K562 (cell line): ENCODE data around the gene WDR90. TPM values are rescaled to one million over a fixed set of nuclear protein-coding genes. Genes with fewer than 3 reads are reported as not detected.

Source experiments
- CBFB ChIP-seq: sonication (generic); formaldehyde crosslinking; IDR thresholded peaks from 2 replicates; pipeline ENCODE4 v1.4.0; 2020; ENCODE audit warnings: mild to moderate bottlenecking, missing genetic modification reagents
- CBX5 ChIP-seq: IDR thresholded peaks from 2 replicates; pipeline ENCODE4 v1.6.1; 2014; ENCODE audit warnings: low read depth, borderline replicate concordance
- CUX1 ChIP-seq: fragments of 200-800 bp; sonication (Bioruptor generic); IDR thresholded peaks from 2 replicates; pipeline ENCODE4 v1.6.1; 2016; ENCODE audit warnings: missing genetic modification characterization, missing compliant biosample characterization
- DPF2 ChIP-seq: fragments of 450-650 bp; IDR thresholded peaks from 2 replicates; pipeline ENCODE4 v1.6.1; 2016
- ETS2 ChIP-seq: IDR thresholded peaks from 2 replicates; pipeline ENCODE4 v1.6.1; 2016; ENCODE audit warnings: borderline replicate concordance, missing genetic modification characterization, mild to moderate bottlenecking, moderate library complexity, missing compliant biosample characterization; ENCODE audit not compliant: poor library complexity, severe bottlenecking
- FOXP1 ChIP-seq: sonication (generic); formaldehyde crosslinking; IDR thresholded peaks from 2 replicates; pipeline ENCODE4 v1.8.0; 2022; ENCODE audit warnings: mild to moderate bottlenecking, missing genetic modification reagents
- L3MBTL2 ChIP-seq: fragments of 450-650 bp; IDR thresholded peaks from 2 replicates; pipeline ENCODE4 v1.6.1; 2016; ENCODE audit warnings: mild to moderate bottlenecking, moderate library complexity
- LCOR ChIP-seq: sonication (generic); formaldehyde crosslinking; IDR thresholded peaks from 2 replicates; pipeline ENCODE4 v1.8.0; 2022; ENCODE audit warnings: mild to moderate bottlenecking, missing genetic modification reagents
- MYNN ChIP-seq, 2 experiments: sonication (generic); formaldehyde crosslinking in 1 of 2; IDR thresholded peaks; 2 replicates each; pipeline versions ENCODE4 v1.5.0 to v1.6.1; 2016 to 2020; ENCODE audit warnings: antibody characterized with exemption in 1 of 2, missing genetic modification reagents in 1 of 2
- NFIX ChIP-seq: fragments of 250-450 bp; sonication (Bioruptor Pico); IDR thresholded peaks from 2 replicates; pipeline ENCODE4 v1.4.0; 2020; ENCODE audit warnings: low read depth, mild to moderate bottlenecking, moderate library complexity
- NKRF ChIP-seq: fragments of 450-650 bp; IDR thresholded peaks from 2 replicates; pipeline ENCODE4 v1.6.1; 2016; ENCODE audit warnings: borderline replicate concordance
- RBFOX2 ChIP-seq: fragments of 200-400 bp; formaldehyde crosslinking; IDR thresholded peaks from 2 replicates; pipeline ENCODE4 v1.6.1; 2017; ENCODE audit warnings: low read depth, mild to moderate bottlenecking, low read length, moderate library complexity
- SIN3A ChIP-seq, 2 experiments: fragments of 150-350 bp in 1 of 2; IDR thresholded peaks; 2 replicates each; pipeline ENCODE4 v1.6.1; 2011 to 2016; ENCODE audit warnings: borderline replicate concordance in 2 of 2, low read depth in 2 of 2, low read length in 2 of 2, mild to moderate bottlenecking in 2 of 2, moderate library complexity in 2 of 2; ENCODE audit not compliant: control insufficient read depth in 1 of 2
- ZFP30 ChIP-seq: fragments of 250-450 bp; sonication (Bioruptor Pico); IDR thresholded peaks from 2 replicates; pipeline ENCODE4 v1.8.0; 2022; ENCODE audit warnings: moderate library complexity, mild to moderate bottlenecking, inconsistent platforms, borderline replicate concordance
- ZNF780A ChIP-seq: fragments of 250-450 bp; sonication (Bioruptor Pico); IDR thresholded peaks from 2 replicates; pipeline ENCODE4 v1.5.0; 2021; ENCODE audit warnings: mild to moderate bottlenecking
- polyA plus RNA-seq, 8 experiments: library from polyadenylated mRNA; depleted of rRNA in 4 of 8; stranded (reverse) in 5 of 8; unstranded in 3 of 8; fragments of >200 nt; fragmentation: Nextera tagmentation in 2 of 8; fragmentation: Illumina TruSeq in 1 of 8; extraction: Ambion mirVana in 2 of 8; extraction: Trizol in 1 of 8; gene quantifications; 2 replicates each; pipeline versions ENCODE4 v1.2.1 to v1.2.3, GENCODE V29; 2011 to 2014; ENCODE audit warnings: inconsistent platforms in 1 of 8, missing spikeins in 1 of 8
- total RNA-seq, 7 experiments: library from RNA; depleted of rRNA in 6 of 7; stranded (reverse); fragments of >200 nt in 6 of 7; fragmentation: Illumina TruSeq in 2 of 7; extraction: Trizol in 2 of 7; gene quantifications; 2 replicates each; pipeline versions ENCODE4 v1.2.1 to v1.2.3, GENCODE V29; 2011 to 2021; ENCODE audit warnings: low replicate concordance in 1 of 7
- TF ChIP-seq, protein P1 (sequence below): fragments of 450-650 bp; IDR thresholded peaks from 2 replicates; pipeline ENCODE4 v1.6.1; 2017; ENCODE audit warnings: antibody characterized with exemption, mild to moderate bottlenecking

WDR90 gene
- total and polyA plus RNA-seq, 9 of the 15 experiments (the other 6 are each of a cell fraction or from before 2014, with no cell fraction given) = 0.44 to 12.6 (median 3.3) TPM

DNA sequence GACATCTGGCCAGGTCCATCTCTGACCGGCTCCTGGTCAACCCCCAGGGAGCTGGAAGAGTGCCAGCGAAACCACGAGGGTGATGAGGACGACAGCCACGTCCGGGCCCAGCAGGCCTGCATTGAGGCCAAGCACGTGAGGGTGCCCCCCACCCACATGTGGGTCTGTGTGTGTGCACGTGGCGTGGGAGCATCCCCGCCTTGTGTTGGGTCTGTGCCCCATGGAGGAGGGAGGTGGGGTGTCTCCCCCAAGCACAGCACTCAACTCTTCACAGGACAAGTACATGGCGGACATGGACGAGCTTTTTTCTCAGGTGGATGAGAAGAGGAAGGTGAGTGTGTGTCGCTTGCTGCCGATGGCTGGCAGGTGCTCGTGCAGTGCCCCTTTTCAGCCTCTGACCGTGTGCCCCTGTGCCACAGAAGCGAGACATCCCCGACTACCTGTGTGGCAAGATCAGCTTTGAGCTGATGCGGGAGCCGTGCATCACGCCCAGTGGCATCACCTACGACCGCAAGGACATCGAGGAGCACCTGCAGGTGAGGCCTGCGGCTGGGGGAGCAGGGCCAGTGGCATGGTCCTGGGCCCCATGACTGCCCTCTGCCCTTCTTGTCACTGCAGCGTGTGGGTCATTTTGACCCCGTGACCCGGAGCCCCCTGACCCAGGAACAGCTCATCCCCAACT lies 32.7 kb downstream of the WDR90 start (continued):
- TF ChIP-seq CUX1 (CRISPR knock-in tag) (no peak), MYNN (IDR thresholded peaks at IDR 0.05) (peak; percentile 3; the same call in 1 of the 2 replicates), MYNN (CRISPR knock-in tag; IDR thresholded peaks at IDR 0.05) (no peak), FOXP1 (peak; percentile 42), L3MBTL2 (peak; percentile 95), ETS2 (no peak), ZNF780A (CRISPR knock-in tag) (no peak), RBFOX2 (peak; percentile 52), CBFB (CRISPR knock-in tag) (peak; percentile 45; the same call in 1 of the 2 replicates), CBX5 (no peak), NFIX (peak; percentile 4; the same call in 1 of the 2 replicates), ZFP30 (CRISPR knock-in tag) (no peak), LCOR (CRISPR knock-in tag) (no peak), DPF2 (peak; percentile 33; the same call in 1 of the 2 replicates), NKRF (peak; percentile 61; the same call in 1 of the 2 replicates), SIN3A (IDR thresholded peaks at IDR 0.05; ENCODE audit: borderline replicate concordance in 2 of 2, control insufficient read depth in 1 of 2, low read depth in 2 of 2, low read length in 2 of 2) (peak; percentile 22 to 71; a peak in 2 of 4 replicates)
- TF ChIP-seq, protein P1, sequence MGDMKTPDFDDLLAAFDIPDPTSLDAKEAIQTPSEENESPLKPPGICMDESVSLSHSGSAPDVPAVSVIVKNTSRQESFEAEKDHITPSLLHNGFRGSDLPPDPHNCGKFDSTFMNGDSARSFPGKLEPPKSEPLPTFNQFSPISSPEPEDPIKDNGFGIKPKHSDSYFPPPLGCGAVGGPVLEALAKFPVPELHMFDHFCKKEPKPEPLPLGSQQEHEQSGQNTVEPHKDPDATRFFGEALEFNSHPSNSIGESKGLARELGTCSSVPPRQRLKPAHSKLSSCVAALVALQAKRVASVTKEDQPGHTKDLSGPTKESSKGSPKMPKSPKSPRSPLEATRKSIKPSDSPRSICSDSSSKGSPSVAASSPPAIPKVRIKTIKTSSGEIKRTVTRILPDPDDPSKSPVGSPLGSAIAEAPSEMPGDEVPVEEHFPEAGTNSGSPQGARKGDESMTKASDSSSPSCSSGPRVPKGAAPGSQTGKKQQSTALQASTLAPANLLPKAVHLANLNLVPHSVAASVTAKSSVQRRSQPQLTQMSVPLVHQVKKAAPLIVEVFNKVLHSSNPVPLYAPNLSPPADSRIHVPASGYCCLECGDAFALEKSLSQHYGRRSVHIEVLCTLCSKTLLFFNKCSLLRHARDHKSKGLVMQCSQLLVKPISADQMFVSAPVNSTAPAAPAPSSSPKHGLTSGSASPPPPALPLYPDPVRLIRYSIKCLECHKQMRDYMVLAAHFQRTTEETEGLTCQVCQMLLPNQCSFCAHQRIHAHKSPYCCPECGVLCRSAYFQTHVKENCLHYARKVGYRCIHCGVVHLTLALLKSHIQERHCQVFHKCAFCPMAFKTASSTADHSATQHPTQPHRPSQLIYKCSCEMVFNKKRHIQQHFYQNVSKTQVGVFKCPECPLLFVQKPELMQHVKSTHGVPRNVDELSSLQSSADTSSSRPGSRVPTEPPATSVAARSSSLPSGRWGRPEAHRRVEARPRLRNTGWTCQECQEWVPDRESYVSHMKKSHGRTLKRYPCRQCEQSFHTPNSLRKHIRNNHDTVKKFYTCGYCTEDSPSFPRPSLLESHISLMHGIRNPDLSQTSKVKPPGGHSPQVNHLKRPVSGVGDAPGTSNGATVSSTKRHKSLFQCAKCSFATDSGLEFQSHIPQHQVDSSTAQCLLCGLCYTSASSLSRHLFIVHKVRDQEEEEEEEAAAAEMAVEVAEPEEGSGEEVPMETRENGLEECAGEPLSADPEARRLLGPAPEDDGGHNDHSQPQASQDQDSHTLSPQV = peak; percentile 77
